Glutamatergic neuron (in vitro differentiated cells): ENCODE measurements around the gene RBFOX2. TPM values are rescaled to one million over a fixed set of nuclear protein-coding genes. Genes with fewer than 3 reads are reported as not detected.

ENCODE experiments used
- DNase-seq: peaks from one replicate; pipeline ENCODE4 v3.0.0; 2022
- H3K27ac Mint-ChIP-seq: one replicate; pipeline ENCODE4 v1.8.0; 2020; ENCODE audit warnings: mild to moderate bottlenecking, mixed read lengths, inconsistent platforms; ENCODE audit not compliant: unreplicated experiment
- H3K27me3 Mint-ChIP-seq: one replicate; pipeline ENCODE4 v1.8.0; 2020; ENCODE audit warnings: mild to moderate bottlenecking, moderate library complexity, mixed read lengths, inconsistent platforms; ENCODE audit not compliant: unreplicated experiment
- H3K36me3 Mint-ChIP-seq: one replicate; pipeline ENCODE4 v1.8.0; 2020; ENCODE audit warnings: mild to moderate bottlenecking, mixed read lengths, inconsistent platforms; ENCODE audit not compliant: unreplicated experiment
- H3K4me1 Mint-ChIP-seq: one replicate; pipeline ENCODE4 v1.8.0; 2020; ENCODE audit warnings: mild to moderate bottlenecking, low read depth, mixed read lengths, inconsistent platforms; ENCODE audit not compliant: unreplicated experiment
- H3K4me3 Mint-ChIP-seq: one replicate; pipeline ENCODE4 v1.8.0; 2020; ENCODE audit warnings: mild to moderate bottlenecking, mixed read lengths, inconsistent platforms; ENCODE audit not compliant: unreplicated experiment
- H3K9me3 Mint-ChIP-seq: one replicate; pipeline ENCODE4 v1.8.0; 2020; ENCODE audit warnings: mild to moderate bottlenecking, moderate library complexity, mixed read lengths, inconsistent platforms; ENCODE audit not compliant: unreplicated experiment
- total RNA-seq: library from RNA; stranded (reverse); fragmentation: NEBNext Ultra II Directional; extraction: Animal tissue kit (Norgen Biotek cat#: 25700); gene quantifications from one replicate; pipeline ENCODE4 v1.2.1, GENCODE V29; 2021; ENCODE audit not compliant: unreplicated experiment
- TF ChIP-seq, protein P1 (sequence below): fragments of 200-600 bp; sonication (generic); IDR thresholded peaks from one replicate; pipeline ENCODE4 v1.5.0; 2021; ENCODE audit not compliant: partially characterized antibody, unreplicated experiment

RBFOX2 gene
- total RNA-seq, 1 donor from 2014 or later, result 380 TPM

DNA sequence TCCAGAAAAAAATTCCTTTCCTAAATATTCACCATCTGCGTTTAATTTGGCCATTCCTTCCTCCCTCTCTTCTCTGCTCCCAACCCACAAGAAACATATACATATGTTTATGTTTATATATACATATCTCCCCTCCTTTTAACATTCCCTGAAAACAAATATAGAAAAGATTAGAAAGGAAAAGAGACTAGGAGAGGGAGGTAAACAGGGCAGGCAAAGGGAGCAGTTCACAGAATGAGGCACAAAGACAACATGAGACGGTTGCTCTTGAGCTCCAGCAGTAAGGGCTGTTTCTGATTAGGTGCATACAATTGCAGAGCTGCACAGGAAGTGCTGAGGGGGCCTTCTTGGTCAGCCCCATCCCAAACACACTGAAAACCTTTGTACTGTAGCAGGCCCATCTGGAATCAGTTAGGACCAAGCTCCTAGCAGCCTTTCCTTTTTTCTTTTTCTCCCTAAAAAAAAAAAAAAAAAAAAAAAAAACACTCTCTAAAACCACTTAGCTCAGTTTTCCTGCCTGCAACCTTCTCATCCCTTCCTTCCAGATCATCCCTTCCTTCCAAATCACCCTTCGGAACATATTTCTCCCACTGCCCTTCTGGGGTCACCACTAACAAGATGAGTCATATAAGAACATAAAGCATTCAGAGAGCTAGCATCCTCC lies 57.0 kb downstream of the RBFOX2 start:
- no peak for DNase-seq
- Mint-ChIP-seq H3K4me1 (peaks cover 35% of the 10 kb centered on the region), H3K36me3 (no peaks in the 10 kb centered on the region), H3K9me3 (no peaks in the 10 kb centered on the region), H3K4me3 (peak overlapping the region; percentile 68), H3K27me3 (peaks cover 2% of the 10 kb centered on the region), H3K27ac (peak overlapping the region; percentile 94)
- TF ChIP-seq, protein P1, sequence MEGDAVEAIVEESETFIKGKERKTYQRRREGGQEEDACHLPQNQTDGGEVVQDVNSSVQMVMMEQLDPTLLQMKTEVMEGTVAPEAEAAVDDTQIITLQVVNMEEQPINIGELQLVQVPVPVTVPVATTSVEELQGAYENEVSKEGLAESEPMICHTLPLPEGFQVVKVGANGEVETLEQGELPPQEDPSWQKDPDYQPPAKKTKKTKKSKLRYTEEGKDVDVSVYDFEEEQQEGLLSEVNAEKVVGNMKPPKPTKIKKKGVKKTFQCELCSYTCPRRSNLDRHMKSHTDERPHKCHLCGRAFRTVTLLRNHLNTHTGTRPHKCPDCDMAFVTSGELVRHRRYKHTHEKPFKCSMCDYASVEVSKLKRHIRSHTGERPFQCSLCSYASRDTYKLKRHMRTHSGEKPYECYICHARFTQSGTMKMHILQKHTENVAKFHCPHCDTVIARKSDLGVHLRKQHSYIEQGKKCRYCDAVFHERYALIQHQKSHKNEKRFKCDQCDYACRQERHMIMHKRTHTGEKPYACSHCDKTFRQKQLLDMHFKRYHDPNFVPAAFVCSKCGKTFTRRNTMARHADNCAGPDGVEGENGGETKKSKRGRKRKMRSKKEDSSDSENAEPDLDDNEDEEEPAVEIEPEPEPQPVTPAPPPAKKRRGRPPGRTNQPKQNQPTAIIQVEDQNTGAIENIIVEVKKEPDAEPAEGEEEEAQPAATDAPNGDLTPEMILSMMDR, result no peak

DNA sequence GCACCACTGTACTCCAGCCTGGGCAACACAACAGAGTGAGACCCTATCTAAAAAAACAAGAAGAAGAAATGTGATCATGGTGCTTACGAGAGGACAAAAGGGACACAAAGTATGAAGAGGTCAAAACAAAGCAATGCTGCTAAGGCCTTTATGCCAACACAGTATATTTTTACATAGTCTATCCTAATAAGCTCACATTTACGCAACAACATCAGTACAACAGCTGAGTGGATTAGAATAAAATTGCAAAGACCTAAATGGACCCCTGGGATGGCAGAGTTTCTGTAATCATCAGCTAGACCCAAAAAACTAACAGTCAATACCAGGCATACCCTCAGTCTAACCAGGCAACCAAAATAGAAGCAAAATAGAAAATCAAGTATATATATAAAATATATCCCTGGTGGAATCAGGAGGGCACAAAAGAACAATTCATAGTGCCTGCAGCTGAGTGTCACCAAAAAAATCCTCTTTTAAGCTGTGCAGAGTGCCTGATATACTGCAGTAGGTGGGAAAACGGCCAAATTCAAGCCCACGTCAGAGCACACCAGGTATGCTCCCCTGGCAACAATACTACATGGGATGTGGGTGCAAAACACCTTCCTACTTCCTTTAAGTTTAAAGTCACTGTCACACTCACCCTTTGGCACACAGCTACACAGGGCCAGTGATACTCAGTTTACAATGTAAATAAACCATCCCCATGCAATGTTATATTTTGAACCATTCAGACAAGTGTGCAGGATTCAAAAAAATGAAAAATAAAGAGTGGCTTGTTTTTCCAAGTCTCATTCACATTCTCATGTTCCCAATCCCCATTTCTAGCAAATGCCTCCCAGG lies 57.8 kb downstream of the RBFOX2 start:
- no peaks in the 10 kb centered on the region for H3K9me3 Mint-ChIP-seq
- H3K4me3 Mint-ChIP-seq, result peak overlapping the region; percentile 50
- H3K27me3 Mint-ChIP-seq, result peaks cover 2% of the 10 kb centered on the region
- TF ChIP-seq, protein P1, result no peak
- peak overlapping the region; percentile 94 for H3K27ac Mint-ChIP-seq
- no peak for DNase-seq
- peaks cover 30% of the 10 kb centered on the region for H3K4me1 Mint-ChIP-seq
- H3K36me3 Mint-ChIP-seq, result no peaks in the 10 kb centered on the region

DNA sequence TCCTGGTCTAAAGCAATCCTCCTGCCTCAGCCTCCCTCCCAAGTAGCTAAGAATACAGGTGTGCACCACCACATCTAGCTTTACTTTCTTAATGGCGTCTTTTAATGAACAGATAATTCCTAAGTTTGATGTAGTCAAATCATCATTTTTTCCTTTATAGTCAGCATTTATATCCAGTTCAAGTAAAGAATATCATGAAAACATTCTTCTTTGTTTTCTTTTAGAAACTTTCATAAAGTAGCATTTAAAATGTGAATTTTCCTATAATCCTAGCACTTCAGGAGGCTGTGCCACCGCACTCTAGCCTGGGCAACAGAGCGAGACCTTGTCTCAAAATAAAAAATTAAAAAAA lies 61.6 kb downstream of the RBFOX2 start:
- peaks cover 16% of the 10 kb centered on the region for H3K4me1 Mint-ChIP-seq
- TF ChIP-seq, protein P1, result no peak
- no peak overlapping the region for H3K4me3 Mint-ChIP-seq
- H3K27me3 Mint-ChIP-seq, result peaks cover 2% of the 10 kb centered on the region
- no peak for DNase-seq
- no peak overlapping the region for H3K27ac Mint-ChIP-seq
- H3K36me3 Mint-ChIP-seq, result no peaks in the 10 kb centered on the region
- no peaks in the 10 kb centered on the region for H3K9me3 Mint-ChIP-seq

DNA sequence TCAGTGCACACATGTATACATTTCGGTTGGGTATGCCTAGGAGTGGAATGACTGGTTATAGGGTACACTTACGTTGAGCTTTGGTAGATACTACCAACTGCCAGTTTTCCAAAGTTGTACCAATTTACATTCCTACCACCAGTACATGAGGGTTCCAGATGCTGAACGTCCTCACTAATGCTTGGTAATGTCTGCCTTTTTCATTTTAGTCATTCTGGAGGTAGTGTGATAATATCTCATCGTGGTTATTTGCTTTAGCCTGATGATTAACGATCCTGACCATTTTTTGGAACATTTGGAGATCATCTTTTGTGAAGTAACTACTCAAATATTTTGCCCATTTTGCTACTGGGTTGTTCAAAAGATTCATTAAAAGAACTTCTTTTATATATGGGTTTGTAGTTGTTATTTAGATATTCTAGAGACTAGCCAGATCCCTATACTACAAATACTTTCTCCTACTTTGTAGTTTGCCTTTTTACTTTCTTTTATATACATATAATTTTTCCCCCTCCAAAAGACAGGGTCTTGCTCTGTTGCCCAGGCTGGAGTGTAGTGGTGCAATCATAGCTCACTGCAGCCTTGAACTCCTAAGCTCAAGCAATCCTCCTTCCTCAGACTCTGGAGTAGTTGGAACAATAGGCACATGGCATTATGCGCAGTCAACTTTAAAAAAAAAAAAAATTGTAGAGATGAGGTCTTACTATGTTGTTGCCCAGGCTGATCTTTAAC lies 62.1 kb downstream of the RBFOX2 start:
- TF ChIP-seq, protein P1, result no peak
- peaks cover 2% of the 10 kb centered on the region for H3K9me3 Mint-ChIP-seq
- no peak overlapping the region for H3K4me3 Mint-ChIP-seq
- no peak for DNase-seq
- H3K36me3 Mint-ChIP-seq, result no peaks in the 10 kb centered on the region
- H3K4me1 Mint-ChIP-seq, result peaks cover 13% of the 10 kb centered on the region
- no peak overlapping the region for H3K27ac Mint-ChIP-seq
- H3K27me3 Mint-ChIP-seq, result peaks cover 5% of the 10 kb centered on the region
